Measurements from ENCODE around the gene GOLGB1.

GOLGB1 gene

GRCh38 chr3:121627211-121627610 lies 122.3 kb downstream of the GOLGB1 start:
- no peak for DNase-seq

GRCh38 chr3:121626495-121626894 lies 123.0 kb downstream of the GOLGB1 start:
- DNase-seq = no peak

- no peak for DNase-seq
These were observed 125.2 kb downstream of the GOLGB1 start for GRCh38 chr3:121624147-121624899.

- DNase-seq = no peak
These were observed 128.1 kb downstream of the GOLGB1 start for GRCh38 chr3:121621491-121621890.

GRCh38 chr3:121619691-121620090 lies 129.8 kb downstream of the GOLGB1 start:
- no peak for DNase-seq

Measured in eye (tissue), 1 donor.